SK-N-SH (cell line): ENCODE measurements around the gene EEIG1. TPM values are rescaled to one million over a fixed set of nuclear protein-coding genes. Genes with fewer than 3 reads are reported as not detected.

Source experiments
- CTCF ChIA-PET: fragments of 300-600, 350-600 bp; formaldehyde crosslinking; extraction: SDS; loops from one replicate; lab custom pipeline; 2021; lab: Yijun Ruan, JAX
- POLR2A ChIA-PET: fragments of 350-600 bp; sonication (Branson Sonifier 250); formaldehyde crosslinking; extraction: SDS; loops from one replicate; lab custom pipeline; 2020; ENCODE audit warnings: antibody characterized with exemption, inconsistent platforms; lab: Yijun Ruan, JAX
- DNase-seq: peaks from one replicate; pipeline ENCODE4 v3.0.0; 2012
- H2AFZ ChIP-seq: fragments of 200-600 bp; sonication (generic); 2 replicates; pipeline ENCODE4 v1.8.1; 2016; ENCODE audit warnings: antibody characterized with exemption, mild to moderate bottlenecking, low read depth
- H3F3A ChIP-seq: fragments of 200-600 bp; sonication (generic); replicated peaks from 2 replicates; pipeline ENCODE3; 2016; ENCODE audit warnings: antibody characterized with exemption, mild to moderate bottlenecking; ENCODE audit not compliant: insufficient read depth
- H3K27ac ChIP-seq, 2 experiments: fragments of 200-500 bp in 1 of 2; fragments of 200-600 bp in 1 of 2; sonication (Bioruptor generic) in 1 of 2; sonication (generic), shearing (Covaris generic) in 1 of 2; 2 replicates each; pipeline versions ENCODE4 v1.5.1 to v1.6.1; 2014 to 2016; ENCODE audit warnings: low read depth in 2 of 2, inconsistent platforms in 1 of 2, low read length in 1 of 2, mild to moderate bottlenecking in 1 of 2, mixed read lengths in 1 of 2
- H3K27me3 ChIP-seq: fragments of 200-600 bp; sonication (generic), shearing (Covaris generic); 2 replicates; pipeline ENCODE4 v1.6.1; 2016; ENCODE audit warnings: mixed run types; ENCODE audit not compliant: insufficient read depth
- H3K36me3 ChIP-seq, 2 experiments: fragments of 200-500 bp in 1 of 2; fragments of 200-600 bp in 1 of 2; sonication (Bioruptor generic) in 1 of 2; sonication (generic) in 1 of 2; replicated peaks in 1 of 2; 2 replicates each; pipeline versions ENCODE3 to v1.5.1; 2014 to 2016; ENCODE audit warnings: low read length in 1 of 2, mild to moderate bottlenecking in 1 of 2; ENCODE audit not compliant: insufficient read depth in 2 of 2, control insufficient read depth in 1 of 2
- H3K4me1 ChIP-seq, 2 experiments: fragments of 200-500 bp in 1 of 2; fragments of 200-600 bp in 1 of 2; sonication (Bioruptor generic) in 1 of 2; sonication (generic), shearing (Covaris generic) in 1 of 2; 2 replicates each; pipeline versions ENCODE4 v1.5.1 to v1.6.1; 2014 to 2016; ENCODE audit warnings: low read depth in 1 of 2, low read length in 1 of 2, mixed run types in 1 of 2; ENCODE audit not compliant: insufficient read depth in 2 of 2, control insufficient read depth in 1 of 2
- H3K4me2 ChIP-seq: fragments of 200-600 bp; sonication (generic), shearing (Covaris generic); 2 replicates; pipeline ENCODE4 v1.6.1; 2017; ENCODE audit warnings: mixed run types
- H3K4me3 ChIP-seq, 2 experiments: fragments of 200-500 bp in 1 of 2; fragments of 200-600 bp in 1 of 2; sonication (Bioruptor generic) in 1 of 2; sonication (generic), shearing (Covaris generic) in 1 of 2; 2 replicates each; pipeline versions ENCODE4 v1.5.1 to v1.8.1; 2014 to 2016; ENCODE audit warnings: low read depth in 2 of 2, inconsistent platforms in 1 of 2, low read length in 1 of 2, mild to moderate bottlenecking in 1 of 2, mixed read lengths in 1 of 2, moderate library complexity in 1 of 2
- H3K79me2 ChIP-seq: fragments of 200-600 bp; sonication (generic); 2 replicates; pipeline ENCODE4 v1.8.1; 2017; ENCODE audit warnings: mild to moderate bottlenecking; ENCODE audit not compliant: insufficient read depth
- H3K9ac ChIP-seq: fragments of 200-600 bp; sonication (generic); 2 replicates; pipeline ENCODE4 v1.6.1; 2017; ENCODE audit warnings: mixed run types
- H3K9me2 ChIP-seq: fragments of 200-600 bp; sonication (generic); 2 replicates; pipeline ENCODE4 v1.6.1; 2017; ENCODE audit warnings: mixed run types
- H3K9me3 ChIP-seq: fragments of 200-600 bp; sonication (generic); 2 replicates; pipeline ENCODE4 v1.6.1; 2017; ENCODE audit warnings: mixed run types, mild to moderate bottlenecking, moderate library complexity
- H4K20me1 ChIP-seq: fragments of 200-600 bp; sonication (generic); 2 replicates; pipeline ENCODE4 v1.6.1; 2017; ENCODE audit warnings: mild to moderate bottlenecking, mixed run types; ENCODE audit not compliant: insufficient read depth
- EP300 ChIP-seq, 2 experiments: IDR thresholded peaks; 2 replicates each; pipeline versions ENCODE4 v1.4.0 to v1.6.1; 2012; ENCODE audit warnings: borderline replicate concordance in 1 of 2, low read depth in 1 of 2, low read length in 1 of 2
- FOXJ3 ChIP-seq: sonication (generic); formaldehyde crosslinking; IDR thresholded peaks from 2 replicates; pipeline ENCODE4 v1.5.1; 2020; ENCODE audit warnings: mild to moderate bottlenecking, missing genetic modification reagents
- JUND ChIP-seq: IDR thresholded peaks from 2 replicates; pipeline ENCODE4 v1.4.0; 2012
- MXI1 ChIP-seq: IDR thresholded peaks from 2 replicates; pipeline ENCODE4 v1.6.1; 2012; ENCODE audit warnings: mild to moderate bottlenecking, low read depth, low read length, improper control_type of control experiment
- NFIC ChIP-seq: IDR thresholded peaks from 2 replicates; pipeline ENCODE4 v1.4.0; 2012; ENCODE audit warnings: borderline replicate concordance
- NRF1 ChIP-seq: IDR thresholded peaks from 2 replicates; pipeline ENCODE4 v1.6.1; 2012; ENCODE audit warnings: low read depth, mild to moderate bottlenecking, low read length
- RFX5 ChIP-seq: IDR thresholded peaks from 2 replicates; pipeline ENCODE4 v1.6.1; 2012; ENCODE audit warnings: mild to moderate bottlenecking, improper control_type of control experiment, low read length
- SIN3A ChIP-seq: IDR thresholded peaks from 2 replicates; pipeline ENCODE4 v1.6.1; 2012; ENCODE audit warnings: low read depth, mild to moderate bottlenecking, low read length, moderate library complexity, borderline replicate concordance
- YY1 ChIP-seq: IDR thresholded peaks from 2 replicates; pipeline ENCODE4 v1.4.0; 2012; ENCODE audit warnings: low read depth, mild to moderate bottlenecking
- WGBS: methylation state at CpG from one replicate; pipeline ENCODE4 v1.1.6; 2017; ENCODE audit warnings: low lambda C conversion rate; 5-methylcytosine and 5-hydroxymethylcytosine counted together
- polyA plus RNA-seq, 3 experiments: library from polyadenylated mRNA; depleted of rRNA; stranded (reverse); fragments of >200 nt; gene quantifications; 2 replicates each; pipeline ENCODE4 v1.2.3, GENCODE V29; 2012
- TF ChIP-seq, protein P1 (sequence below): IDR thresholded peaks from 2 replicates; pipeline ENCODE4 v1.4.0; 2012; ENCODE audit warnings: low read depth, borderline replicate concordance

The EEIG1 gene
- polyA plus RNA-seq, 1 of the 3 experiments (the other 2 are of a cell fraction), result 26.2 TPM

DNA sequence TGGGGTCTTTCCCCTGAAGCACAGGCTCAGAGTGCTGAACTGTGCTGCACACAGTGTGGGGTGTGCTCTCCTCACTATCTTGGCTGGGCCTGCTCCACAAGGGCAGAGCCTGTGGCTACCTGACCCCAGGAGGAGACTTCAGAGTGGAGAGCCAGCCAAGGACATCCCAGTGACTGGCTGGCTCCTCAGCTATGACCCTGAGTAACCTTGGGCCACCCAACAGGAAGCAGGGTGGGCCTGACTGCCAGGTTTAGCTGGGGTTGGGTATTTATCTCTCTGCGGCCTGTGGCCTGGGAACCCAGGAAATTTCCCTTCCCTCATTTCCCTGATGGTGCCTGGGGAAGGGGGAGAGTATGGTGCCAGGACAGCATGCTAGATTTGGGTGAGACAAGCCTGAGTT is 2.1 kb upstream of the EEIG1 start:
- H3K79me2 ChIP-seq, result peaks cover 26% of the 10 kb centered on the region
- peaks cover 23% of the 10 kb centered on the region for H4K20me1 ChIP-seq
- H3K9me3 ChIP-seq, result no peaks in the 10 kb centered on the region
- no peak overlapping the region for H3K4me3 ChIP-seq
- DNase-seq, result no peak
- H3K9me2 ChIP-seq, result no peaks in the 10 kb centered on the region
- H3F3A ChIP-seq, result no peaks in the 10 kb centered on the region
- no peak overlapping the region for H3K9ac ChIP-seq
- no peaks in the 10 kb centered on the region for H3K27me3 ChIP-seq
- H3K4me2 ChIP-seq, result no peak overlapping the region
- no peak overlapping the region for H2AFZ ChIP-seq
- POLR2A ChIA-PET, result no interaction called here
- no peak overlapping the region for H3K27ac ChIP-seq
- peaks cover 5 to 19% of the 10 kb centered on the region in 2 experiments; a peak in 3 of 4 replicates for H3K4me1 ChIP-seq
- no peak for TF ChIP-seq JUND
- TF ChIP-seq, all 33 proteins: peak for 0
- CTCF ChIA-PET, result interaction anchor here (0.8 to 6.2 kb wide), 3 partner anchors 40 to 53 kb away, joined by 4 to 60 read pairs (median 35); no protein-coding TSS in a partner anchor
- WGBS, result 83% methylated on average over 1 of the region's 1 CpG
- H3K36me3 ChIP-seq, result no peaks in the 10 kb centered on the region

DNA sequence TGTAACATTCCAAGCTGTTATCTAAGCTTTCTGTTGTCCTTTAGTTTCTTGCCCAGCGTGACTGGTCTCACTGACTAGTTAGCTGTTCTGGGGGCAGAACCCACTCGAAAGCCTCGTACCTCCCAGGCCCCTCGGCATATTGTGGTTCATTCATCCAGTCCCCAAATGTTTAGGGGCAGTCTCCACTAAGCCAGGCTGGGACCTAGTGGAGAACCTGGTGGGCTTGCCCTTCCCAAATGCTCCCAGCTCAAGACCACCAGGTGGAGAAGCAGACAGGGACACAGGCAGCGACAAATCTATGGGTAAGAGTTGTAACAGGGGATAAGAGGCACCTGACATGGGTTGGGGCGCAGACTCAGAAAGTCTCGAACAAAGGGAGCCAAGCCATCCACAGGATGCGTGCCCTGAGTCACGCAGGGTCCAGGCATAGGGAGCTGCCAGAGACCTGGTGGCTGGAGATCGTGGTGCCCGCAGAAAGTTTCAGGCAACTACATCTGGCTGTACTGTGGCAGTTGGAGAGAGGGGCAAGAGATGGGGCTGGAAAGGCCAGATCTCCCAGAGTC is 851 bp upstream of the EEIG1 start:
- WGBS, result 74% methylated on average over 11 of the region's 11 CpGs
- TF ChIP-seq, protein P1, sequence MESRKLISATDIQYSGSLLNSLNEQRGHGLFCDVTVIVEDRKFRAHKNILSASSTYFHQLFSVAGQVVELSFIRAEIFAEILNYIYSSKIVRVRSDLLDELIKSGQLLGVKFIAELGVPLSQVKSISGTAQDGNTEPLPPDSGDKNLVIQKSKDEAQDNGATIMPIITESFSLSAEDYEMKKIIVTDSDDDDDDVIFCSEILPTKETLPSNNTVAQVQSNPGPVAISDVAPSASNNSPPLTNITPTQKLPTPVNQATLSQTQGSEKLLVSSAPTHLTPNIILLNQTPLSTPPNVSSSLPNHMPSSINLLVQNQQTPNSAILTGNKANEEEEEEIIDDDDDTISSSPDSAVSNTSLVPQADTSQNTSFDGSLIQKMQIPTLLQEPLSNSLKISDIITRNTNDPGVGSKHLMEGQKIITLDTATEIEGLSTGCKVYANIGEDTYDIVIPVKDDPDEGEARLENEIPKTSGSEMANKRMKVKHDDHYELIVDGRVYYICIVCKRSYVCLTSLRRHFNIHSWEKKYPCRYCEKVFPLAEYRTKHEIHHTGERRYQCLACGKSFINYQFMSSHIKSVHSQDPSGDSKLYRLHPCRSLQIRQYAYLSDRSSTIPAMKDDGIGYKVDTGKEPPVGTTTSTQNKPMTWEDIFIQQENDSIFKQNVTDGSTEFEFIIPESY, result no peak
- TF ChIP-seq SIN3A, result no peak
- no peak for TF ChIP-seq NFIC
- no peak for TF ChIP-seq EP300 (IDR thresholded peaks at IDR 0.05; ENCODE audit: borderline replicate concordance in 1 of 2, low read depth in 1 of 2, low read length in 1 of 2)
- TF ChIP-seq NRF1, result no peak
- no peak for TF ChIP-seq RFX5
- no peak for TF ChIP-seq YY1
- TF ChIP-seq MXI1, result no peak
- TF ChIP-seq FOXJ3, result no peak
- H2AFZ ChIP-seq, result peak overlapping the region; percentile 98
- H3K4me3 ChIP-seq, result peak overlapping the region; percentile 51 to 70
- ChIA-PET POLR2A (interaction anchor here (0.7 to 2.0 kb wide), 7 partner anchors 12 to 65 kb away, joined by 3 to 6 read pairs (median 4); no protein-coding TSS in a partner anchor), CTCF (interaction anchor here (1.1 to 6.2 kb wide), 9 partner anchors 19 to 136 kb away, joined by 3 to 60 read pairs (median 5); partner anchors contain the start of gene PIP5KL1)
- H4K20me1 ChIP-seq, result peaks cover 36% of the 10 kb centered on the region
- H3K36me3 ChIP-seq, result no peaks in the 10 kb centered on the region
- H3K9me2 ChIP-seq, result no peaks in the 10 kb centered on the region
- no peaks in the 10 kb centered on the region for H3K27me3 ChIP-seq
- H3K9ac ChIP-seq, result peak overlapping the region; percentile 75
- H3K79me2 ChIP-seq, result peaks cover 39% of the 10 kb centered on the region
- H3K9me3 ChIP-seq, result no peaks in the 10 kb centered on the region
- peak overlapping the region; percentile 74 to 81 for H3K27ac ChIP-seq
- no peak for DNase-seq
- H3K4me2 ChIP-seq, result peak overlapping the region; percentile 93
- peaks cover 14 to 32% of the 10 kb centered on the region in 2 experiments; a peak in 3 of 4 replicates for H3K4me1 ChIP-seq
- no peaks in the 10 kb centered on the region for H3F3A ChIP-seq
